Transverse colon (tissue), 4 donors: ENCODE measurements around the gene TBL3. TPM values are rescaled to one million over a fixed set of nuclear protein-coding genes. Genes with fewer than 3 reads are reported as not detected.

Experiments
- DNase-seq: peaks from one replicate; pipeline ENCODE4 v3.0.0-alpha.2; 2019
- H3K27ac ChIP-seq, 4 donors: fragments of 200-600 bp; sonication (generic); 2 replicates each; pipeline ENCODE4 v1.5.1; 2016 to 2018; ENCODE audit warnings: inconsistent platforms in 4 of 4
- H3K27me3 ChIP-seq: fragments of 200-600 bp; sonication (generic); 2 replicates; pipeline ENCODE4 v1.5.1; 2017; ENCODE audit warnings: inconsistent platforms
- H3K36me3 ChIP-seq, 4 donors: fragments of 200-600 bp; sonication (generic); 2 replicates each; pipeline ENCODE4 v1.5.1; 2017 to 2019; ENCODE audit warnings: inconsistent platforms in 4 of 4
- H3K4me1 ChIP-seq, 4 donors: fragments of 200-600 bp; sonication (generic); 2 replicates each; pipeline ENCODE4 v1.5.1; 2017 to 2020; ENCODE audit warnings: inconsistent platforms in 4 of 4
- H3K4me3 ChIP-seq, 4 donors: fragments of 200-600 bp; sonication (generic); 1 replicate in 1 of 4; 2 replicates in 3 of 4; pipeline versions ENCODE4 v1.5.1 to v1.6.1; 2017 to 2019; ENCODE audit warnings: inconsistent platforms in 4 of 4
- H3K9me3 ChIP-seq, 2 donors: fragments of 200-600 bp; sonication (generic); 2 replicates each; pipeline ENCODE4 v1.5.1; 2017 to 2019; ENCODE audit warnings: inconsistent platforms in 2 of 2
- EP300 ChIP-seq: sonication (generic); formaldehyde crosslinking; IDR thresholded peaks from one replicate; pipeline ENCODE4 v1.6.1; 2017; ENCODE audit warnings: antibody characterized with exemption, low read depth
- POLR2A ChIP-seq: fragments of 450-650 bp; IDR thresholded peaks from one replicate; pipeline ENCODE4 v1.6.1; 2016; ENCODE audit warnings: antibody characterized with exemption, mild to moderate bottlenecking, moderate library complexity
- POLR2AphosphoS5 ChIP-seq, 3 donors: sonication (generic); formaldehyde crosslinking; IDR thresholded peaks; one replicate each; pipeline ENCODE4 v1.6.1; 2016; ENCODE audit warnings: antibody characterized with exemption in 3 of 3
- WGBS, 2 donors: methylation state at CpG; one replicate each; pipeline ENCODE4 v1.1.5; 2018; ENCODE audit warnings: low coverage in 1 of 2; 5-methylcytosine and 5-hydroxymethylcytosine counted together
- in situ Hi-C, 4 donors: fragments of 200-750 bp; cut with MboI; loops; one replicate each; pipeline versions ENCODE4 v1.15.0 to v1.15.1; 2017; ENCODE audit warnings: low sequenced_read_pairs in 3 of 4, low pct_ligation_motif_present in 1 of 4, low pct_unique_long_range_greater_than_20kb in 1 of 4
- intact Hi-C: fragments of 100-400 bp; cut with DNase I; formaldehyde crosslinking; loops from one replicate; pipeline ENCODE4 v1.15.1; 2023; ENCODE audit warnings: low total_unique reads
- total RNA-seq, 4 donors: library from RNA; depleted of rRNA; stranded (reverse); fragments of >200 nt; gene quantifications; one replicate each; pipeline ENCODE4 v1.1.0, GENCODE V29; 2016
- TF ChIP-seq, protein P1 (sequence below), 5 experiments: fragments of 200-600 bp in 3 of 5; fragments of 450-650 bp in 2 of 5; sonication (generic) in 3 of 5; IDR thresholded peaks; 1 replicate in 2 of 5; 2 replicates in 3 of 5; pipeline ENCODE4 v1.5.1; 2016 to 2017; ENCODE audit warnings: antibody characterized with exemption in 5 of 5, inconsistent platforms in 3 of 5, mild to moderate bottlenecking in 2 of 5, moderate library complexity in 1 of 5

Gene TBL3
- total RNA-seq, 4 donors from 2014 or later = 23.2 to 31.0 (median 28.2) TPM

DNA sequence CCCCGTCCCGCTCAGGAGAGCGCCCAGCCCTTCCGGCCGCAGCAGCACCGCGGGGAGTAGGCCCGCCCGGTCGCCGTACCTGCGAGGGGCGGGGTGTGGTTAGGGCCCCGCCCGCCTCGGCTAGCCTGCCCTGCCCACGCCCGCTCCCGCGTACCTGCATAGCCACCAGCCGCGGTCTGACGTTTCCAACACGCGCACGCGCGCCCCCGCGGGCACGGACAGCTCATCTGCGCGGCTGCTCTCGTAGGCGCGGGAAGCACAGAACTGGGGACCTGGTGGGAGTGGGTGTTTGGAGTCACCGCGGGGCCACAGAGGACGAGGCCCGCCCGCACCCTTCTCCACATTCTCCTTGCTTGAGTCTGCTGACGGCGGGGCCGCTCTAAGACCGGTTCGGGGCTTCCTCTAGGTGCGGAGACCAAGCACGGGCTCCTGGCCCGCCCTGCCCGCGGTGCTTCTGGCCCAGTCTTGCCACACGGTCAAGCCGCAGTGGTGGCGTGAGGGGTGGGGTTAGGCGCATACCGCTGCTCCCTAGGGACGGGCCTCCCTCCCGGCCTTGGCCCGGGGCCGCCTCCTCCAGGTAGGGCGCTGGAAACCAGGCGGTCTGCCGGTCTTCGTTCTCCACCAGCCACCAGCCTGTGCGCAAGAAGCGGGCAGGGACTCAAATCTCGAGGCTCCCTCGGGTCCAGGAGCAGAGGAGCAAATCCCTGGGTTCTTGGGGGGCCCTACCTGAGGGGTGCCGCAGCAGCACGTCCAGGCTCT, 7.6 kb downstream of the TBL3 start:
- in situ Hi-C loops (no loop called here), intact Hi-C loops (loop anchor here (10.0 kb wide), 1 partner anchor 685 kb away; no protein-coding TSS in a partner anchor)
- 35% methylated on average over 58 of the region's 70 CpGs; no CpG with 5 or more reads in 1 of the 2 donors for WGBS, 2 donors
- Histone ChIP-seq H3K27ac (peak overlapping the region; percentile 91 to 95 (median 93)), H3K36me3 (peaks cover 0 to 12% (median 7%) of the 10 kb centered on the region in 4 donors), H3K9me3 (no peaks in the 10 kb centered on the region), H3K27me3 (peaks cover 44% of the 10 kb centered on the region), H3K4me1 (peaks cover 7 to 49% (median 42%) of the 10 kb centered on the region in 4 donors), H3K4me3 (peak overlapping the region in 3 of 4 donors; percentile 36 to 47 (median 39))
- peak; percentile 92 for DNase-seq
- TF ChIP-seq, protein P1, sequence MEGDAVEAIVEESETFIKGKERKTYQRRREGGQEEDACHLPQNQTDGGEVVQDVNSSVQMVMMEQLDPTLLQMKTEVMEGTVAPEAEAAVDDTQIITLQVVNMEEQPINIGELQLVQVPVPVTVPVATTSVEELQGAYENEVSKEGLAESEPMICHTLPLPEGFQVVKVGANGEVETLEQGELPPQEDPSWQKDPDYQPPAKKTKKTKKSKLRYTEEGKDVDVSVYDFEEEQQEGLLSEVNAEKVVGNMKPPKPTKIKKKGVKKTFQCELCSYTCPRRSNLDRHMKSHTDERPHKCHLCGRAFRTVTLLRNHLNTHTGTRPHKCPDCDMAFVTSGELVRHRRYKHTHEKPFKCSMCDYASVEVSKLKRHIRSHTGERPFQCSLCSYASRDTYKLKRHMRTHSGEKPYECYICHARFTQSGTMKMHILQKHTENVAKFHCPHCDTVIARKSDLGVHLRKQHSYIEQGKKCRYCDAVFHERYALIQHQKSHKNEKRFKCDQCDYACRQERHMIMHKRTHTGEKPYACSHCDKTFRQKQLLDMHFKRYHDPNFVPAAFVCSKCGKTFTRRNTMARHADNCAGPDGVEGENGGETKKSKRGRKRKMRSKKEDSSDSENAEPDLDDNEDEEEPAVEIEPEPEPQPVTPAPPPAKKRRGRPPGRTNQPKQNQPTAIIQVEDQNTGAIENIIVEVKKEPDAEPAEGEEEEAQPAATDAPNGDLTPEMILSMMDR (IDR thresholded peaks at IDR 0.05) = no peak
- TF ChIP-seq POLR2AphosphoS5 (IDR thresholded peaks at IDR 0.05) (peak; percentile 22 to 92 (median 92)), POLR2A (peak; percentile 91)

DNA sequence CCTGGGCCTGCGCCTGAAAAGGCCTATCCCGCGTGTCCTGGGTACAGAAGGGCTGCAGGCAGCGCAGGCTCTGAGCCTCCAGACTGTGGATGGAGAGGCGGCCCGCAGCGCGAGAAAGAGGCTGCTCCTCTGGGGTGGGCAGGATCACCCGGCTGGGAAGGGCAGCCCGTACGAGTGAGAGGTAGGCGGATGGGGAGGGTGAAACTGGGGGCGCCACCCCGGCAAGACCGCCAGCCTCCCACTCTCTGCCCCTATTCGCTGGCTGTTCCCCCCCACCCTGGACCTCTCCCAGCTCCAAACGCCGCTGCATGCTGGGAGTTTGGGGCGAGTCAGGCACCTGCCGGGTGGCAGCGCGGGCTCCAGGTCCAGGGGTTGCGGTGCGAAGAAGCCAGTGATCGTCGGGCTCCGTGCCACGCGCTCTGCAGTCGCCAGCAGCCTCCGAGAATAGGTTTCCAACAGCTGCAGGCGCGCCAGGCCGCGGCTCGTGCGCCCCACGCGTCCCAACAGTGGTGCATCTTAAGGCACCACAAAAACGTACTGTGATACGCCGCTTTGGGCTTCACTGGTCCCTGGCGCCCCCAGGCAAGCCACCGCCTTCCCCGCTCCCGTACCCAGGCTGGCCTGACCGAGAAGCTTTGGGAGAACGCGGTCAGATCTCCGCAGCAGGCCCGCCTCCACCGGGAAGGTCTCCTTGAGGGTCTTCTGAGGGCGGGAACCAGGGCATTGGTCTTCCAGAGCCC, 8.3 kb downstream of the TBL3 start:
- intact Hi-C loops = loop anchor here (10.0 kb wide), 1 partner anchor 685 kb away; no protein-coding TSS in a partner anchor
- H3K27me3 ChIP-seq = peaks cover 44% of the 10 kb centered on the region
- peak overlapping the region; percentile 91 to 95 (median 93) for H3K27ac ChIP-seq
- H3K36me3 ChIP-seq = peaks cover 0 to 12% (median 7%) of the 10 kb centered on the region in 4 donors
- H3K4me1 ChIP-seq = peaks cover 13 to 56% (median 48%) of the 10 kb centered on the region in 4 donors
- peak; percentile 16 for TF ChIP-seq POLR2A
- TF ChIP-seq, protein P1 (IDR thresholded peaks at IDR 0.05) = no peak
- peak in 1 of 3 donors; percentile 26 for TF ChIP-seq POLR2AphosphoS5 (IDR thresholded peaks at IDR 0.05)
- H3K9me3 ChIP-seq = no peaks in the 10 kb centered on the region
- DNase-seq = no peak
- 10% methylated on average over 48 of the region's 53 CpGs; no CpG with 5 or more reads in 1 of the 2 donors for WGBS, 2 donors
- in situ Hi-C loops = no loop called here
- peak overlapping the region in 3 of 4 donors; percentile 4 to 47 (median 39) for H3K4me3 ChIP-seq

DNA sequence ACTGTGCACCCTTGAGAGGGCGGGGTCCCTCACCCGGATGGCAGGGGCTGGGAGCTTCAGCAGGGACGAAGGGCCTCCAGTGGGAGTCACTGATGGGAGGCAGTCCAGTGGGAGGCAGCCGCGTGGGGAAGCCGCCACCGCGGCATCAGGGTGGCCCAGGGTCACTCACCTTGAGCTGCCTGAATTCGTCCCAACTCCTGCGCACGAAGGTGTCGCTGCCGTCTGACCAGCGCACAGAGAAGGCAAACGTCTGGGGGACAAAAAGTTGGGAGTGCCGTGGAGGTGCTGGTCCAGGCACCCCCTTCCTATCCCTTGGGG, 8.9 kb downstream of the TBL3 start:
- H3K27me3 ChIP-seq = peaks cover 44% of the 10 kb centered on the region
- peak overlapping the region in 3 of 4 donors; percentile 4 to 47 (median 39) for H3K4me3 ChIP-seq
- TF ChIP-seq POLR2AphosphoS5 (IDR thresholded peaks at IDR 0.05) (no peak), EP300 (no peak), POLR2A (no peak)
- TF ChIP-seq, protein P1 (IDR thresholded peaks at IDR 0.05) = no peak

DNA sequence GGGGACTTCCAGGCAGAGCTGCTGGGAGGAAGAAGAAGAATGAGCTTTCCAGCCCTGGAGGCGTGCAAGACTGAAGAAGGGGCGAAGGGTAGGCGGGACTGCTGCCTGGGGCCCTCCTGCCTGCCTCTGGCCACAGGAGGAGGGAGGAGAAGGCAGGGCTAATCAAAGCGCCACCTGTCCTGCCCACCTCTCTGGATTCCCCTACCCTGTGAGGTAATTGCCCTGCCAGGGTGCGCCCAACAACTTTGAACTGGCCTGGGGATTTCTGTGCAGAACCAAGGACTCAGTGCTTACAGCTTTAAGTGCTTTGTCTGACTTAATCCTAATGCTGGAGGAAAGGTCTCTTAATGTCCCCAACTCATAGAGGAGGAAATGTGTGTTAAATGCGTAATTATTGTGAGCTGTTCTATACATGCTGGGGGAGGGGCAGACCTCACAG, 9.6 kb downstream of the TBL3 start, which contains the start of gene NOXO1:
Gene NOXO1, minus strand, starts transcription at position 72 of the 439 bp plus-strand sequence. CDS start 290 bp downstream, outside the sequence.
- in situ Hi-C loops (no loop called here), intact Hi-C loops (loop anchor here (10.0 kb wide), 1 partner anchor 683 kb away; no protein-coding TSS in a partner anchor)
- H3K27me3 ChIP-seq = peaks cover 44% of the 10 kb centered on the region
- H3K4me1 ChIP-seq = peaks cover 22 to 66% (median 60%) of the 10 kb centered on the region in 4 donors
- peak within 1 kb of the TSS in 3 of 4 donors; percentile 4 to 47 (median 39) for H3K4me3 ChIP-seq
- TF ChIP-seq POLR2A (peak; percentile 86), EP300 (no peak), POLR2AphosphoS5 (IDR thresholded peaks at IDR 0.05) (peak; percentile 53 to 84 (median 66))
- no peaks in the 10 kb centered on the region for H3K9me3 ChIP-seq
- DNase-seq = peak; percentile 80
- H3K27ac ChIP-seq = peak within 1 kb of the TSS; percentile 91 to 95 (median 93)
- 0 to 13% methylated on average over 1 to 6 of the region's 6 CpGs for WGBS, 2 donors
- H3K36me3 ChIP-seq = peaks cover 0 to 18% (median 2%) of the 10 kb centered on the region in 4 donors

More for the DNA sequence above, 8.9 kb downstream of the TBL3 start:
- intact Hi-C loops = loop anchor here (10.0 kb wide), 1 partner anchor 684 kb away; no protein-coding TSS in a partner anchor
- in situ Hi-C loops = no loop called here
- Histone ChIP-seq H3K36me3 (peaks cover 0 to 12% (median 4%) of the 10 kb centered on the region in 4 donors), H3K27ac (peak overlapping the region; percentile 91 to 95 (median 93)), H3K9me3 (no peaks in the 10 kb centered on the region), H3K4me1 (peaks cover 17 to 62% (median 54%) of the 10 kb centered on the region in 4 donors)
- DNase-seq = no peak
- 21% methylated on average over 14 of the region's 16 CpGs; no CpG with 5 or more reads in 1 of the 2 donors for WGBS, 2 donors
